MM.1S (cell line): ENCODE measurements around the gene PHACTR1.

Source experiments
- DNase-seq: peaks from one replicate; pipeline ENCODE4 v3.0.0-alpha.2; 2015
- H2AFZ ChIP-seq: fragments of 300-600 bp; sonication (generic); 2 replicates; pipeline ENCODE4 v1.6.0; 2016; ENCODE audit warnings: antibody characterized with exemption, low read length
- H3F3A ChIP-seq: fragments of 300-600 bp; sonication (generic); 2 replicates; pipeline ENCODE4 v1.6.1; 2016; ENCODE audit warnings: mild to moderate bottlenecking, antibody characterized with exemption, low read length, moderate library complexity, mixed read lengths; ENCODE audit not compliant: insufficient read depth
- H3K27ac ChIP-seq: fragments of 300-600 bp; sonication (generic); 2 replicates; pipeline ENCODE4 v1.5.1; 2016; ENCODE audit warnings: mild to moderate bottlenecking, low read length
- H3K27me3 ChIP-seq: fragments of 300-600 bp; sonication (generic); replicated peaks from 2 replicates; pipeline ENCODE4 v1.6.0; 2016; ENCODE audit warnings: low read length; ENCODE audit not compliant: insufficient read depth
- H3K36me3 ChIP-seq: fragments of 300-600 bp; sonication (generic); replicated peaks from 2 replicates; pipeline ENCODE4 v1.6.1; 2016; ENCODE audit warnings: mild to moderate bottlenecking, low read length, mixed read lengths; ENCODE audit not compliant: insufficient read depth
- H3K4me1 ChIP-seq: fragments of 300-600 bp; sonication (generic); 2 replicates; pipeline ENCODE4 v1.6.1; 2016; ENCODE audit warnings: low read length, mixed read lengths
- H3K4me2 ChIP-seq: fragments of 300-600 bp; sonication (generic); 2 replicates; pipeline ENCODE4 v1.6.0; 2016; ENCODE audit warnings: low read depth, low read length
- H3K4me3 ChIP-seq: fragments of 300-600 bp; sonication (generic); 2 replicates; pipeline ENCODE4 v1.5.1; 2016; ENCODE audit warnings: low read length, mixed read lengths
- H3K79me2 ChIP-seq: fragments of 300-600 bp; sonication (generic); 2 replicates; pipeline ENCODE4 v1.6.1; 2016; ENCODE audit warnings: mixed run types, low read length, mixed read lengths
- H3K9ac ChIP-seq: fragments of 300-600 bp; sonication (generic); 2 replicates; pipeline ENCODE4 v1.6.1; 2016; ENCODE audit warnings: low read length, mixed read lengths
- H3K9me2 ChIP-seq: fragments of 300-600 bp; sonication (generic); replicated peaks from 2 replicates; pipeline ENCODE4 v1.6.1; 2016; ENCODE audit warnings: mild to moderate bottlenecking, low read length, mixed read lengths; ENCODE audit not compliant: insufficient read depth
- H3K9me3 ChIP-seq: fragments of 300-600 bp; sonication (generic); replicated peaks from 2 replicates; pipeline ENCODE4 v1.6.1; 2016; ENCODE audit warnings: mild to moderate bottlenecking, low read length, mixed read lengths; ENCODE audit not compliant: insufficient read depth
- H4K20me1 ChIP-seq: fragments of 300-600 bp; sonication (generic); 2 replicates; pipeline ENCODE4 v1.6.1; 2016; ENCODE audit warnings: mild to moderate bottlenecking, low read length, moderate library complexity, mixed read lengths; ENCODE audit not compliant: insufficient read depth
- EZH2 ChIP-seq: fragments of 300-600 bp; sonication (generic); optimal IDR thresholded peaks from 2 replicates; pipeline ENCODE3; 2017; ENCODE audit warnings: low read depth, mild to moderate bottlenecking, antibody characterized with exemption, low read length, mixed read lengths
- EZH2phosphoT487 ChIP-seq: fragments of 300-600 bp; sonication (generic); IDR thresholded peaks from 2 replicates; pipeline ENCODE4 v1.6.1; 2018; ENCODE audit warnings: antibody characterized with exemption, low read length
- TF ChIP-seq, protein P1 (sequence below): fragments of 300-600 bp; sonication (generic); IDR thresholded peaks from 2 replicates; pipeline ENCODE4 v1.5.1; 2016; ENCODE audit warnings: antibody characterized with exemption, low read length, mixed read lengths

The PHACTR1 gene

DNA sequence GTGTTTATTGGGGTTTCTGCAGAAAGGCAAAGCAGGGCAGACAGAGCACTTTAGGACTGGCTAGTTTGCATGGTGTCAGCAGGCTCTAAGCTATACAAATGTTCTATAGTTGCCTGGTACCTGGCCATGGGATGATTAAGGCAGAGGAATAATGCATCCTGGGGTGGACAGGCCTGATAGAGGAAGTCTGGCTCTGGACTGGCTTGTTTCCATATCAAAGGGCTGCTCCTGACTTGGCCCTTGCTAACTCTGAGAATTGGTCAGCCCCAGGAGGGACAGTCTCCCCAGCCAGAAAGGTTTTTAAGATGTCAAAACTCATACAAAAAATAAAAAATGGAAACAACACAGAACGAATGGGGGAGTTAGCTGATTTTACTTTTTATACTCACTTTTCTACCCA is 474.9 kb downstream of the PHACTR1 start:
- TF ChIP-seq EZH2phosphoT487, result no peak
- TF ChIP-seq, protein P1, sequence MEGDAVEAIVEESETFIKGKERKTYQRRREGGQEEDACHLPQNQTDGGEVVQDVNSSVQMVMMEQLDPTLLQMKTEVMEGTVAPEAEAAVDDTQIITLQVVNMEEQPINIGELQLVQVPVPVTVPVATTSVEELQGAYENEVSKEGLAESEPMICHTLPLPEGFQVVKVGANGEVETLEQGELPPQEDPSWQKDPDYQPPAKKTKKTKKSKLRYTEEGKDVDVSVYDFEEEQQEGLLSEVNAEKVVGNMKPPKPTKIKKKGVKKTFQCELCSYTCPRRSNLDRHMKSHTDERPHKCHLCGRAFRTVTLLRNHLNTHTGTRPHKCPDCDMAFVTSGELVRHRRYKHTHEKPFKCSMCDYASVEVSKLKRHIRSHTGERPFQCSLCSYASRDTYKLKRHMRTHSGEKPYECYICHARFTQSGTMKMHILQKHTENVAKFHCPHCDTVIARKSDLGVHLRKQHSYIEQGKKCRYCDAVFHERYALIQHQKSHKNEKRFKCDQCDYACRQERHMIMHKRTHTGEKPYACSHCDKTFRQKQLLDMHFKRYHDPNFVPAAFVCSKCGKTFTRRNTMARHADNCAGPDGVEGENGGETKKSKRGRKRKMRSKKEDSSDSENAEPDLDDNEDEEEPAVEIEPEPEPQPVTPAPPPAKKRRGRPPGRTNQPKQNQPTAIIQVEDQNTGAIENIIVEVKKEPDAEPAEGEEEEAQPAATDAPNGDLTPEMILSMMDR, result no peak
- no peak for TF ChIP-seq EZH2
- Histone ChIP-seq H3K4me3 (no peak overlapping the region), H4K20me1 (no peaks in the 10 kb centered on the region), H3K9me3 (no peaks in the 10 kb centered on the region), H3K79me2 (no peaks in the 10 kb centered on the region), H3K9me2 (no peaks in the 10 kb centered on the region), H3K9ac (no peak overlapping the region), H3F3A (no peaks in the 10 kb centered on the region; the same call in 1 of the 2 replicates), H3K4me2 (no peak overlapping the region), H3K4me1 (peaks cover 10% of the 10 kb centered on the region), H2AFZ (no peak overlapping the region), H3K27me3 (no peaks in the 10 kb centered on the region), H3K27ac (no peak overlapping the region), H3K36me3 (no peaks in the 10 kb centered on the region)
- DNase-seq, result no peak

DNA sequence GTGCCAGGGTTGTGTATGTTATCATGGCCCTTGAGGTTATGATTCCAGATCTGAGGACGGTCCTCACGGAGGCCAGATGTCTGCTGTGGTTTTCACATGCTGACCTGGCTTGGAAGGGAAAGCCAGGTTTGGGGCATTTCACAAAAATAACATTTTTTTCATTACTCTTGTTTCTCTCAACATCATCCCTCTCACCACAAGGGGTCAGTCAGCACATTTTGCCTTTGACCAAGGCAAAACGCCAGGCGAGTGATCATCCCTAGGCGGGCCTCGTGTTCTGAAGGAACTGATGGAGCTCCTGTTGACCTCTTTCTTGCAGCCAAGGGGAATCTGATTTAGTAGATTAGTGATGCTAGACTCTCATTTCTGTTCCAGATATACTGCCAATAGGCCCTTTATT is 478.3 kb downstream of the PHACTR1 start:
- Histone ChIP-seq H3K9me2 (no peaks in the 10 kb centered on the region), H3K27me3 (no peaks in the 10 kb centered on the region), H4K20me1 (no peaks in the 10 kb centered on the region), H3K4me1 (peaks cover 10% of the 10 kb centered on the region), H3K36me3 (no peaks in the 10 kb centered on the region), H3K79me2 (no peaks in the 10 kb centered on the region), H3K4me3 (no peak overlapping the region), H3K9ac (no peak overlapping the region), H3K27ac (no peak overlapping the region), H3F3A (no peaks in the 10 kb centered on the region; the same call in 1 of the 2 replicates), H2AFZ (peak overlapping the region; percentile 21), H3K9me3 (no peaks in the 10 kb centered on the region), H3K4me2 (peak overlapping the region; percentile 30; the same call in 1 of the 2 replicates)
- TF ChIP-seq, protein P1, result peak; percentile 77
- TF ChIP-seq EZH2, result no peak
- peak; percentile 89 for DNase-seq

DNA sequence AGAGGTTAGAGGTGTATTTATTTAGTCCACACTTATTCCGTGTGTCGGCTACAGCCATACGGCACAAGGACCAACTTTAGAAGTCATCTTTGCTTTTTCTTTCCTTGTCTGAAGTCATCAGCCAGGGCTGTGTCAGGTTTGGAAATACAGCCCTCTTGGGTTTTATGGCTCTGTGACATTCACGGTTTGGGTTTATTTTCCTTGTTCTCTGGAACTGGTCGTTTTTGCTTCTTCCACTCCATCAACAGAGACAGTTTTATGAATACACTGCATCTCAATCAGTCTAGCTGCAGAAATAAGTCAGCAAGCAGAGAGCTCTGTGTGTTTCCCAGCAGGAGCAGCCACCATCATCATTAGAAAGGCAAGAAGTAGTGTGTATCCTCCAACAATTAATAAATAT is 479.2 kb downstream of the PHACTR1 start:
- Histone ChIP-seq H3K9me3 (no peaks in the 10 kb centered on the region), H3K27me3 (no peaks in the 10 kb centered on the region), H2AFZ (no peak overlapping the region), H3K36me3 (no peaks in the 10 kb centered on the region), H3K4me3 (no peak overlapping the region), H3K4me1 (peaks cover 10% of the 10 kb centered on the region), H3K9ac (no peak overlapping the region), H3K4me2 (no peak overlapping the region), H3F3A (no peaks in the 10 kb centered on the region; the same call in 1 of the 2 replicates), H3K79me2 (no peaks in the 10 kb centered on the region), H4K20me1 (no peaks in the 10 kb centered on the region), H3K9me2 (no peaks in the 10 kb centered on the region), H3K27ac (no peak overlapping the region)
- DNase-seq, result no peak
- TF ChIP-seq, protein P1, result no peak
- no peak for TF ChIP-seq EZH2
- TF ChIP-seq EZH2phosphoT487, result no peak
